H1 (cell line): ENCODE data around the gene GUCY2D. TPM values are rescaled to one million over a fixed set of nuclear protein-coding genes. Genes with fewer than 3 reads are reported as not detected.

Experiments
- CTCF ChIA-PET: fragments of 300-600 bp; sonication (Branson Sonifier 250); formaldehyde crosslinking; loops from one replicate; lab custom pipeline; 2021; ENCODE audit not compliant: partially characterized antibody; lab: Charles Lee
- POLR2A ChIA-PET: fragments of 300-600 bp; sonication (Branson Sonifier 250); formaldehyde crosslinking; loops from one replicate; lab custom pipeline; 2021; ENCODE audit warnings: inconsistent platforms; ENCODE audit not compliant: partially characterized antibody; lab: Charles Lee
- DNase-seq, 2 experiments: peaks; one replicate each; pipeline versions ENCODE4 v3.0.0 to v3.0.0-alpha.2; 2010 to 2022; ENCODE audit warnings: low spot score in 2 of 2, low read depth in 1 of 2, mixed read lengths in 1 of 2
- FAIRE-seq: peaks from 2 replicates; lab custom pipeline; 2011; peaks lifted over from hg19 to GRCh38; lab: Jason Lieb, UNC
- H2AFZ ChIP-seq: 2 replicates; pipeline ENCODE4 v1.8.1; 2012; ENCODE audit warnings: low read length, inconsistent platforms
- H2AK5ac ChIP-seq: 2 replicates; pipeline ENCODE4 v1.6.1; 2013; ENCODE audit warnings: low read depth, low read length
- H2BK120ac ChIP-seq: replicated peaks from 2 replicates; pipeline ENCODE3; 2013; ENCODE audit warnings: low read depth, low read length, inconsistent platforms
- H2BK12ac ChIP-seq: 2 replicates; pipeline ENCODE4 v1.6.1; 2013; ENCODE audit warnings: low read depth, low read length
- H2BK15ac ChIP-seq: 2 replicates; pipeline ENCODE4 v1.6.1; 2013; ENCODE audit warnings: low read length
- H2BK20ac ChIP-seq: 2 replicates; pipeline ENCODE4 v1.6.1; 2013; ENCODE audit warnings: low read length
- H2BK5ac ChIP-seq: 2 replicates; pipeline ENCODE4 v1.6.1; 2013; ENCODE audit warnings: low read depth, low read length
- H3K14ac ChIP-seq: 2 replicates; pipeline ENCODE4 v1.6.1; 2013; ENCODE audit warnings: inconsistent platforms; ENCODE audit not compliant: insufficient read length
- H3K18ac ChIP-seq: 2 replicates; pipeline ENCODE4 v1.6.1; 2013; ENCODE audit warnings: low read length; ENCODE audit errors: extremely low read depth
- H3K23ac ChIP-seq: 2 replicates; pipeline ENCODE4 v1.6.1; 2013; ENCODE audit warnings: inconsistent platforms; ENCODE audit not compliant: insufficient read length
- H3K23me2 ChIP-seq: 2 replicates; pipeline ENCODE4 v1.6.1; 2013; ENCODE audit warnings: low read depth, low read length
- H3K27ac ChIP-seq: 2 replicates; pipeline ENCODE4 v1.6.1; 2011; ENCODE audit warnings: low read depth, low read length, inconsistent platforms
- H3K27me3 ChIP-seq, 4 experiments: replicated peaks in 1 of 4; 1 replicate in 1 of 4; 2 replicates in 3 of 4; pipeline versions ENCODE4 v1.6.1 to v1.8.1; 2011 to 2013; ENCODE audit warnings: low read length in 3 of 4, mild to moderate bottlenecking in 3 of 4, inconsistent platforms in 2 of 4, mixed read lengths in 2 of 4, moderate library complexity in 1 of 4; ENCODE audit not compliant: control insufficient read depth in 3 of 4, insufficient read depth in 3 of 4; ENCODE audit errors: extremely low read depth in 1 of 4
- H3K36me3 ChIP-seq, 4 experiments: 2 replicates each; pipeline versions ENCODE4 v1.6.1 to v1.8.1; 2011 to 2013; ENCODE audit warnings: mild to moderate bottlenecking in 4 of 4, low read length in 3 of 4, moderate library complexity in 2 of 4, control low read depth in 1 of 4, inconsistent platforms in 1 of 4; ENCODE audit not compliant: insufficient read depth in 4 of 4, control insufficient read depth in 2 of 4
- H3K4ac ChIP-seq: replicated peaks from 2 replicates; pipeline ENCODE3; 2013; ENCODE audit warnings: low read length, low read depth, mixed read lengths, inconsistent platforms; ENCODE audit not compliant: insufficient read length
- H3K4me1 ChIP-seq, 4 experiments: replicated peaks in 1 of 4; 1 replicate in 1 of 4; 2 replicates in 3 of 4; pipeline versions ENCODE4 v1.6.1 to v1.8.1; 2011 to 2013; ENCODE audit warnings: low read length in 3 of 4, inconsistent platforms in 2 of 4, mixed read lengths in 1 of 4; ENCODE audit not compliant: insufficient read depth in 4 of 4, control insufficient read depth in 3 of 4
- H3K4me2 ChIP-seq, 2 experiments: 2 replicates each; pipeline versions ENCODE4 v1.6.1 to v1.8.1; 2011 to 2013; ENCODE audit warnings: low read depth in 2 of 2, low read length in 2 of 2, control low read depth in 1 of 2, inconsistent platforms in 1 of 2, mild to moderate bottlenecking in 1 of 2; ENCODE audit not compliant: insufficient read depth in 1 of 2
- H3K4me3 ChIP-seq, 4 experiments: fragments of 200-600, 300-600 bp in 1 of 4; sonication (generic), shearing (Covaris generic), sonication (Bioruptor Twin) in 1 of 4; 2 replicates each; pipeline versions ENCODE4 v1.5.1 to v1.8.1; 2011 to 2016; ENCODE audit warnings: low read length in 4 of 4, low read depth in 3 of 4, control low read depth in 2 of 4, inconsistent platforms in 2 of 4, mild to moderate bottlenecking in 2 of 4, mixed read lengths in 1 of 4, moderate library complexity in 1 of 4; ENCODE audit not compliant: insufficient read depth in 2 of 4; ENCODE audit errors: extremely low read depth in 1 of 4
- H3K56ac ChIP-seq: replicated peaks from 2 replicates; pipeline ENCODE3; 2013; ENCODE audit warnings: low read depth, mild to moderate bottlenecking, mixed read lengths, low read length, inconsistent platforms; ENCODE audit not compliant: insufficient read length
- H3K79me1 ChIP-seq: 2 replicates; pipeline ENCODE4 v1.6.1; 2013; ENCODE audit warnings: low read depth, low read length, control low read depth
- H3K79me2 ChIP-seq, 2 experiments: 2 replicates each; pipeline versions ENCODE4 v1.6.1 to v1.8.1; 2012 to 2013; ENCODE audit warnings: low read length in 2 of 2, mild to moderate bottlenecking in 2 of 2, inconsistent platforms in 1 of 2; ENCODE audit not compliant: insufficient read depth in 2 of 2, control insufficient read depth in 1 of 2
- H3K9ac ChIP-seq, 4 experiments: replicated peaks in 1 of 4; 1 replicate in 1 of 4; 2 replicates in 3 of 4; pipeline versions ENCODE4 v1.6.1 to v1.8.1; 2011 to 2013; ENCODE audit warnings: low read depth in 3 of 4, low read length in 3 of 4, control low read depth in 2 of 4, mild to moderate bottlenecking in 2 of 4, moderate library complexity in 2 of 4, inconsistent platforms in 1 of 4; ENCODE audit errors: extremely low read depth in 1 of 4
- H3K9me3 ChIP-seq, 2 experiments: 2 replicates each; pipeline versions ENCODE4 v1.6.1 to v1.8.1; 2012 to 2013; ENCODE audit warnings: mild to moderate bottlenecking in 2 of 2, moderate library complexity in 2 of 2, control low read depth in 1 of 2, inconsistent platforms in 1 of 2, low read depth in 1 of 2, low read length in 1 of 2, mixed read lengths in 1 of 2; ENCODE audit not compliant: insufficient read depth in 2 of 2
- H4K20me1 ChIP-seq, 2 experiments: replicated peaks in 1 of 2; 2 replicates each; pipeline versions ENCODE3 to v1.8.1; 2011 to 2013; ENCODE audit warnings: inconsistent platforms in 2 of 2, low read length in 2 of 2, mild to moderate bottlenecking in 1 of 2; ENCODE audit not compliant: insufficient read depth in 2 of 2, control insufficient read depth in 1 of 2
- H4K5ac ChIP-seq: 2 replicates; pipeline ENCODE4 v1.6.1; 2013; ENCODE audit warnings: low read length, low read depth, mixed read lengths, inconsistent platforms; ENCODE audit not compliant: insufficient read length
- H4K8ac ChIP-seq: 2 replicates; pipeline ENCODE4 v1.8.0; 2013; ENCODE audit warnings: mild to moderate bottlenecking, moderate library complexity, low read length, inconsistent platforms; ENCODE audit not compliant: insufficient read depth; ENCODE audit errors: extremely low read depth
- H4K91ac ChIP-seq: replicated peaks from 2 replicates; pipeline ENCODE3; 2013; ENCODE audit warnings: low read length, mixed read lengths, inconsistent platforms; ENCODE audit not compliant: insufficient read length
- ASH2L ChIP-seq: fragments of 200-600, 300-600 bp; sonication (generic); IDR thresholded peaks from one replicate; pipeline ENCODE4 v1.7.1; 2017; ENCODE audit warnings: low read length
- BRCA1 ChIP-seq: IDR thresholded peaks from 2 replicates; pipeline ENCODE4 v1.6.1; 2012; ENCODE audit warnings: low read depth, low read length, improper control_type of control experiment
- CEBPB ChIP-seq: IDR thresholded peaks from 2 replicates; pipeline ENCODE4 v1.6.1; 2012; ENCODE audit warnings: low read depth, low read length
- CTCF ChIP-seq, 3 experiments: IDR thresholded peaks; 1 replicate in 2 of 3; 2 replicates in 1 of 3; pipeline versions ENCODE4 v1.5.1 to v1.6.1; 2011; ENCODE audit warnings: low read length in 3 of 3, mild to moderate bottlenecking in 3 of 3, inconsistent platforms in 2 of 3, low read depth in 1 of 3, moderate library complexity in 1 of 3; ENCODE audit not compliant: insufficient read depth in 1 of 3; ENCODE audit errors: control extremely low read depth in 1 of 3
- GTF2F1 ChIP-seq: IDR thresholded peaks from 2 replicates; pipeline ENCODE4 v1.6.1; 2012; ENCODE audit warnings: low read depth, low read length, improper control_type of control experiment, borderline replicate concordance
- JUN ChIP-seq: IDR thresholded peaks from 2 replicates; pipeline ENCODE4 v1.6.1; 2011; ENCODE audit warnings: low read depth, mild to moderate bottlenecking, improper control_type of control experiment, low read length
- POLR2A ChIP-seq, 2 experiments: IDR thresholded peaks; 1 replicate in 1 of 2; 2 replicates in 1 of 2; pipeline ENCODE4 v1.6.1; 2011; ENCODE audit warnings: low read depth in 2 of 2, low read length in 2 of 2, mild to moderate bottlenecking in 2 of 2; ENCODE audit errors: control extremely low read depth in 1 of 2
- RNF2 ChIP-seq: fragments of 200-900, 300-1000 bp; sonication (generic); IDR thresholded peaks from 2 replicates; pipeline ENCODE4 v1.7.1; 2016; ENCODE audit warnings: borderline replicate concordance, low read depth, mild to moderate bottlenecking, antibody characterized with exemption, low read length; ENCODE audit not compliant: poor library complexity, severe bottlenecking; ENCODE audit errors: missing control alignments
- SIX5 ChIP-seq: IDR thresholded peaks from 2 replicates; pipeline ENCODE4 v1.6.1; 2011; ENCODE audit warnings: mild to moderate bottlenecking, low read depth, low read length
- TAF1 ChIP-seq: IDR thresholded peaks from 2 replicates; pipeline ENCODE4 v1.6.1; 2011; ENCODE audit warnings: mild to moderate bottlenecking, low read depth, low read length
- WGBS, 2 experiments: shearing (Covaris generic) in 1 of 2; methylation state at CpG; one replicate each; pipeline versions ENCODE4 v1.1.6 to v1.1.7; 2013 to 2015; ENCODE audit warnings: low lambda C conversion rate in 2 of 2, mixed read lengths in 2 of 2, inconsistent platforms in 1 of 2, low coverage in 1 of 2, missing lambda C conversion rate in 1 of 2; ENCODE audit not compliant: insufficient replicate concordance in 2 of 2, insufficient coverage in 1 of 2, insufficient read length in 1 of 2; ENCODE audit errors: extremely low coverage in 1 of 2, missing lambda C conversion rate in 1 of 2; 5-methylcytosine and 5-hydroxymethylcytosine counted together
- polyA plus RNA-seq, 7 experiments: library from polyadenylated mRNA; depleted of rRNA in 3 of 7; stranded (reverse) in 5 of 7; unstranded in 2 of 7; fragments of >200 nt in 5 of 7; fragments of 200-250 nt in 2 of 7; gene quantifications; 1 replicate in 5 of 7; 2 replicates in 1 of 7; 4 replicates in 1 of 7; pipeline versions ENCODE4 v1.2.1 to v1.2.3, GENCODE V29; 2011 to 2013; ENCODE audit warnings: missing spikeins in 2 of 7, mixed read lengths in 2 of 7
- total RNA-seq: library from RNA; stranded (reverse); fragmentation: NEBNext Ultra II Directional; extraction: Animal tissue kit (Norgen Biotek cat#: 25700); gene quantifications from 2 replicates; pipeline ENCODE4 v1.2.1, GENCODE V29; 2021

GUCY2D gene
- total and polyA plus RNA-seq, 2 of the 8 experiments (the other 6 are each of a cell fraction or from before 2014, with no cell fraction given), result 0.20 to 0.48 TPM

- Histone ChIP-seq H3K9me3 (no peaks in the 10 kb centered on the region), H3K79me1 (no peaks in the 10 kb centered on the region), H2BK15ac (no peak overlapping the region), H3K14ac (no peak overlapping the region), H3K27ac (no peak overlapping the region), H3K9ac (no peak overlapping the region), H3K56ac (no peak overlapping the region), H2AK5ac (no peak overlapping the region), H3K4ac (no peak overlapping the region), H4K8ac (peak overlapping the region; percentile 41; the same call in 1 of the 2 replicates), H2AFZ (no peak overlapping the region), H4K91ac (no peak overlapping the region), H3K36me3 (no peaks in the 10 kb centered on the region), H3K18ac (no peak overlapping the region), H2BK5ac (no peak overlapping the region), H3K4me2 (no peak overlapping the region), H2BK12ac (no peak overlapping the region), H3K27me3 (no peaks in the 10 kb centered on the region; a peak in 2 of 7 replicates), H4K5ac (no peak overlapping the region), H3K4me3 (no peak overlapping the region), H3K79me2 (no peaks in the 10 kb centered on the region), H3K23me2 (no peaks in the 10 kb centered on the region), H2BK120ac (no peak overlapping the region), H2BK20ac (no peak overlapping the region), H3K23ac (no peak overlapping the region), H3K4me1 (no peaks in the 10 kb centered on the region), H4K20me1 (no peaks in the 10 kb centered on the region)
- no peak for DNase-seq
- no peak for FAIRE-seq
- ChIA-PET CTCF (interaction anchor here (0.9 to 8.4 kb wide), 8 partner anchors 8 to 164 kb away, joined by 3 to 43 read pairs (median 4); no protein-coding TSS in a partner anchor), POLR2A (interaction anchor here (1.1 kb wide), 1 partner anchor 15 kb away, joined by 3 read pairs; no protein-coding TSS in a partner anchor)
- WGBS, 2 experiments, result 96% methylated on average over 9 of the region's 9 CpGs; no CpG with 5 or more reads in 1 of the 2 experiments
- no peak for TF ChIP-seq CTCF (IDR thresholded peaks at IDR 0.05; ENCODE audit: control extremely low read depth in 1 of 3, insufficient read depth in 1 of 3, low read depth in 1 of 3, low read length in 3 of 3)
- no peak for TF ChIP-seq POLR2A (IDR thresholded peaks at IDR 0.05; ENCODE audit: control extremely low read depth in 1 of 2, low read depth in 2 of 2, low read length in 2 of 2)
- TF ChIP-seq SIX5, result no peak
- no peak for TF ChIP-seq BRCA1
- TF ChIP-seq TAF1, result no peak
- no peak for TF ChIP-seq JUN
- no peak for TF ChIP-seq CEBPB
- TF ChIP-seq RNF2, result no peak
- no peak for TF ChIP-seq ASH2L
- TF ChIP-seq GTF2F1, result no peak
These were observed 22.9 kb downstream of the GUCY2D start for GRCh38 chr17:8025176-8025911.
